ENCODE results near the gene TBX18. TPM values are rescaled to one million over a fixed set of nuclear protein-coding genes. Genes with fewer than 3 reads are reported as not detected.

Gene TBX18
- total and polyA plus RNA-seq, 12 donors, result 1.7 to 9.1 (median 2.8) TPM

DNA sequence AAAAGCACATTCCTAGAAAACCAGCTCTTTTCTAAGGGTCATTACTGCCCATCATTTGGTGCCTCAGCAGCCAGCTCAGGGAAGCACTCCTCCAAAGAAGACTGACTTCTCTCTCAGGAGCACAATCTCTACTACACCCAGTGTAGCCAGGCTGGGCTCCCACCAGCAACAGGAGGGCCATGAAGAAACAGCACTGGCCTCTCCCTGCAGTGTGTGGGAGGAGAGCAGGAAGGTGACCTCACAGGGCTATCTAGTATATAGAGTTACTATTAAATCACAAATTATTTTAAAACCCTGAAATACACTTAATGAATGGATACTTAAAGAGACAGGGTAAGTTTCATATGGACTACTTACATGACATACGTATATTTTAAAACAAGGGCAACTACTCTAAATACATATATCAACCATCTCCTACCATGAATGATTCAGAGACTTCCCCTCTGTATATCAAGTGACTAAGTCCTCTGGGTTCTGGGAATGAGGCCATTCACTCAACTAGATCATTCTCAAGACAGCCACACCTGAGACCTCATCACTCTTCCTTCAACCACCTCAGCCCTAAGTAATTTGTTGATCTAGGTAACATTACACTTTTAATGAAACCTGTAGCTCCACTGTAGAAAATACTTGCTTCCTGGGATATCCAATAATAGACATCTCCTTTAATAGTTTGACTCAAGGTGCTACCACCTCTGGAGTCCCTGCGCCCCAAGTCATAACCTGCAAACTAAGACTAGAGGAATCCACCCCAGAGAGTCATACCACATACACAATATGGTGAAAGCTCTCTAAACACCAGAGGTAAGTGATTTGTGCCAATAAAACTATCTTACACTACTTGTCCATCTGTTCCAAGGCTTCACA, 25.2 kb downstream of the TBX18 start:
- Histone ChIP-seq H3K27me3 (no peaks in the 10 kb centered on the region), H3K4me3 (no peak overlapping the region), H3K36me3 (peaks cover 0 to 31% (median 0%) of the 10 kb centered on the region in 9 donors), H3K4me1 (no peaks in the 10 kb centered on the region), H3K27ac (no peak overlapping the region), H3K9me3 (no peaks in the 10 kb centered on the region)
- intact Hi-C loops (cut with DNase I), result no loop called here
- DNase-seq, result no peak
- TF ChIP-seq, protein P1, sequence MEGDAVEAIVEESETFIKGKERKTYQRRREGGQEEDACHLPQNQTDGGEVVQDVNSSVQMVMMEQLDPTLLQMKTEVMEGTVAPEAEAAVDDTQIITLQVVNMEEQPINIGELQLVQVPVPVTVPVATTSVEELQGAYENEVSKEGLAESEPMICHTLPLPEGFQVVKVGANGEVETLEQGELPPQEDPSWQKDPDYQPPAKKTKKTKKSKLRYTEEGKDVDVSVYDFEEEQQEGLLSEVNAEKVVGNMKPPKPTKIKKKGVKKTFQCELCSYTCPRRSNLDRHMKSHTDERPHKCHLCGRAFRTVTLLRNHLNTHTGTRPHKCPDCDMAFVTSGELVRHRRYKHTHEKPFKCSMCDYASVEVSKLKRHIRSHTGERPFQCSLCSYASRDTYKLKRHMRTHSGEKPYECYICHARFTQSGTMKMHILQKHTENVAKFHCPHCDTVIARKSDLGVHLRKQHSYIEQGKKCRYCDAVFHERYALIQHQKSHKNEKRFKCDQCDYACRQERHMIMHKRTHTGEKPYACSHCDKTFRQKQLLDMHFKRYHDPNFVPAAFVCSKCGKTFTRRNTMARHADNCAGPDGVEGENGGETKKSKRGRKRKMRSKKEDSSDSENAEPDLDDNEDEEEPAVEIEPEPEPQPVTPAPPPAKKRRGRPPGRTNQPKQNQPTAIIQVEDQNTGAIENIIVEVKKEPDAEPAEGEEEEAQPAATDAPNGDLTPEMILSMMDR (IDR thresholded peaks at IDR 0.05), result no peak
- no peak for ATAC-seq
- 90 to 92% methylated on average over 2 of the region's 2 CpGs for WGBS, 2 donors

DNA sequence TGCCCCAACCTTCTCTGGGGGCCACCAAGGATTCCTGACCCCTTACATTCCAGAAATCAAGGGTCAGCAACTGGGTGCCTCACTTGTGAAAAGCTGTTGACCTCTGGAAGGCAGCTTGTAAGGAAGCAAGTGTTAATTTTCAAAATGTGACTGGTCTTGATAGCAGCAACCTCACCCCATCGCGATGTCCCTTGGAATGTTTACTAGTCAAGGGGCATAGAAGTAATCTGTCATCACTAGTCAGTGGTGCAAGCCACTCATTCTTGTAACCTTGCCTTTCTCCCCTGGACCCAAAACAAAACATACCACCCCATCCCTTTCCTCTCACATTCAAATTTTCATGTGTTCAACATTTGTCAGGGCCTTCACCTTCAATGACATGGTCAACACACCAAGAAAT, 30.5 kb downstream of the TBX18 start:
- peaks cover 0 to 19% (median 0%) of the 10 kb centered on the region in 9 donors for H3K36me3 ChIP-seq
- H3K27ac ChIP-seq, result no peak overlapping the region
- no peak overlapping the region for H3K4me3 ChIP-seq
- no peaks in the 10 kb centered on the region for H3K4me1 ChIP-seq
- H3K27me3 ChIP-seq, result no peaks in the 10 kb centered on the region
- no peaks in the 10 kb centered on the region for H3K9me3 ChIP-seq
- 29 to 37% methylated on average over 2 of the region's 2 CpGs for WGBS, 2 donors
- intact Hi-C loops (cut with DNase I), result no loop called here
- DNase-seq, result no peak
- ATAC-seq, result no peak
- TF ChIP-seq, protein P1 (IDR thresholded peaks at IDR 0.05), result no peak

DNA sequence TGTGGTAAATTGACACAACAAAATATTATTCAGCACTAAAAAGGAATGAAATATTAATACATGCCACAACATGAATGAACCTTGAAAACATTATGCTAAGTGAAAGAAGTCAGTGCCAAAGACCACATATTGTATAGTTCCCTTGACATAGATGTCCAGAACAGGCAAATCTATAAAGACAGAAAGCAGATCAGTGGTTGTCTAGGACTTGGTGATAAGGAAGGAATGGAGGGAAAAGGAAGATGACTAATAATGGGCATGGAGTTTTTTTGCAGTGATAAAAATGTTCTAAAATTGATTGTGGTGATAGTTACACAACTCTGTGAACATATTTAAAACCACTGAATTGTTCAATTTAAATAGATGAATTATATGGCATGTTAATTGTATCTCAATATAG, 32.5 kb downstream of the TBX18 start:
- Histone ChIP-seq H3K9me3 (no peaks in the 10 kb centered on the region), H3K36me3 (peaks cover 0 to 7% (median 0%) of the 10 kb centered on the region in 9 donors), H3K27ac (no peak overlapping the region), H3K4me1 (no peaks in the 10 kb centered on the region), H3K27me3 (no peaks in the 10 kb centered on the region), H3K4me3 (no peak overlapping the region)
- TF ChIP-seq, protein P1 (IDR thresholded peaks at IDR 0.05), result no peak
- no peak for ATAC-seq
- DNase-seq, result no peak
- intact Hi-C loops (cut with DNase I), result no loop called here

DNA sequence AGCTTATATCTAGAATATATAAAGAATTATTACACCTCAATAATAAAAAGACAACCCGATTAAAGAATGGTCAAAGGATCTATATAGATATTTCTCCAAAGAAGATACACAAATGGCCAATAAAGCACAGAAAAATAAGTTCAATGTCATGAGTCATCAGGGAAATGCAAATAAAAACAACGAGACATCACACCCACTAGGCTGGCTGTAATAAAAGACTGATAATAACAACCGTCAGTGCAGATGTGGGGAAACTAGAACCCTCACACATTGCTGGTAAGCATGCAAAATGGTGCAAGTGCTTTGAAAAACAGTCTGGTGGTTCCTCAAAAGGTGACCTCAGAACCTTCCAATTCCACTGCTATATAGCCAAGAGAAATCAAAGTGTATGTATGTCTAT, 33.0 kb downstream of the TBX18 start:
- peaks cover 0 to 2% (median 0%) of the 10 kb centered on the region in 9 donors for H3K36me3 ChIP-seq
- no peak for DNase-seq
- intact Hi-C loops (cut with DNase I), result no loop called here
- no peaks in the 10 kb centered on the region for H3K9me3 ChIP-seq
- H3K27ac ChIP-seq, result no peak overlapping the region
- TF ChIP-seq, protein P1 (IDR thresholded peaks at IDR 0.05), result no peak
- WGBS, 2 donors, result 68 to 80% methylated on average over 3 of the region's 3 CpGs
- no peaks in the 10 kb centered on the region for H3K4me1 ChIP-seq
- no peak for ATAC-seq
- H3K4me3 ChIP-seq, result no peak overlapping the region
- H3K27me3 ChIP-seq, result no peaks in the 10 kb centered on the region

All from heart right ventricle (tissue), 16 donors.